ENCODE data around the gene VARS1. TPM values are rescaled to one million over a fixed set of nuclear protein-coding genes. Genes with fewer than 3 reads are reported as not detected.
A peak's percentile ranks its signal among the peaks of the same experiment; 100 is the strongest.

Gene VARS1
- total and polyA plus RNA-seq, 2 of the 8 experiments (the other 6 are each of a cell fraction or from before 2014, with no cell fraction given) = 53.5 to 162 TPM

DNA sequence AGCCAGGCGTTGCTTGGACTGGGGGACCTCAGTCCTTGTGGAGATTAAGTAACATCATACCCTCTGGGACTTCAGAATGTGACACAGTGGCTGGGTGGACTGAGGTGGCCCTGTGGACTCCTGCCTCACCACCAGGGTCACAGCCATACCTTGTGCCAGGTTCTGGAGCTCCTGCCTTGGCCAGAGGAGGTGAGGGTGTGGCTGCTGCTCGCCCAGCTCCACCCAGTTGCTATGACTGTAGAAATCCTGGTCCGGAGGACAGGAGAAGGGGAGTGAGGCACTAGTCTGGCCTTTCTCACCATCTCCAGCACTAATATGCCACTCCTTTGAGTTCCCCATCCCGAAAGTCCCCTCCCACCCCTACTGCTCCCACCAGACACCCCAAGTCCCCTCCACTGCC, 20.4 kb downstream of the VARS1 start:
- Histone ChIP-seq H3K27me3 (replicated peaks in 1 of 4; ENCODE audit: control insufficient read depth in 3 of 4, extremely low read depth in 1 of 4, insufficient read depth in 3 of 4, low read length in 3 of 4) (no peaks in the 10 kb centered on the region), H3K56ac (replicated peaks; ENCODE audit: insufficient read length, low read depth, low read length) (no peak overlapping the region), H3K4ac (replicated peaks; ENCODE audit: insufficient read length, low read depth, low read length) (no peak overlapping the region), H4K20me1 (replicated peaks in 1 of 2; ENCODE audit: control insufficient read depth in 1 of 2, insufficient read depth in 2 of 2, low read length in 2 of 2) (no peaks in the 10 kb centered on the region), H3K14ac (ENCODE audit: insufficient read length) (no peak overlapping the region), H3K4me1 (replicated peaks in 1 of 4; ENCODE audit: control insufficient read depth in 3 of 4, insufficient read depth in 4 of 4, low read length in 3 of 4) (peaks cover 0 to 7% (median 3%) of the 10 kb centered on the region in 4 experiments; a peak in 4 of 7 replicates), H2BK20ac (ENCODE audit: low read length) (no peak overlapping the region), H3K4me3 (ENCODE audit: extremely low read depth in 1 of 4, insufficient read depth in 2 of 4, low read depth in 3 of 4, low read length in 4 of 4) (no peak overlapping the region), H3K36me3 (ENCODE audit: control insufficient read depth in 2 of 4, insufficient read depth in 4 of 4, low read length in 3 of 4) (peaks cover under 1 to 20% (median 14%) of the 10 kb centered on the region in 4 experiments; a peak in 6 of 8 replicates), H4K8ac (ENCODE audit: extremely low read depth, insufficient read depth, low read length) (no peak overlapping the region; the same call in 1 of the 2 replicates), H3K18ac (ENCODE audit: extremely low read depth, low read length) (no peak overlapping the region), H3K9ac (replicated peaks in 1 of 4; ENCODE audit: extremely low read depth in 1 of 4, low read depth in 3 of 4, low read length in 3 of 4) (no peak overlapping the region), H3K23me2 (ENCODE audit: low read depth, low read length) (no peaks in the 10 kb centered on the region), H2BK120ac (replicated peaks; ENCODE audit: low read depth, low read length) (no peak overlapping the region), H3K9me3 (ENCODE audit: insufficient read depth in 2 of 2, low read depth in 1 of 2, low read length in 1 of 2) (no peaks in the 10 kb centered on the region), H2BK15ac (ENCODE audit: low read length) (no peak overlapping the region), H3K23ac (ENCODE audit: insufficient read length) (no peak overlapping the region), H3K79me1 (ENCODE audit: low read depth, low read length) (no peaks in the 10 kb centered on the region), H3K4me2 (ENCODE audit: insufficient read depth in 1 of 2, low read depth in 2 of 2, low read length in 2 of 2) (no peak overlapping the region), H2AK5ac (ENCODE audit: low read depth, low read length) (no peak overlapping the region), H3K27ac (ENCODE audit: low read depth, low read length) (no peak overlapping the region), H3K79me2 (ENCODE audit: control insufficient read depth in 1 of 2, insufficient read depth in 2 of 2, low read length in 2 of 2) (no peaks in the 10 kb centered on the region), H2BK5ac (ENCODE audit: low read depth, low read length) (no peak overlapping the region), H4K91ac (replicated peaks; ENCODE audit: insufficient read length, low read length) (no peak overlapping the region), H2AFZ (ENCODE audit: low read length) (no peak overlapping the region), H2BK12ac (ENCODE audit: low read depth, low read length) (0 out of 2 replicates have a peak overlapping the region, but pooled peaks have one; percentile 27), H4K5ac (ENCODE audit: insufficient read length, low read depth, low read length) (no peak overlapping the region)
- ChIA-PET CTCF (ENCODE audit: partially characterized antibody) (interaction anchor here (0.7 to 14.4 kb wide), 10 partner anchors 9 to 229 kb away, joined by 3 to 228 read pairs (median 4); partner anchors contain the start of genes ATP6V1G2, DDAH2, LY6G6D and MPIG6B), POLR2A (ENCODE audit: partially characterized antibody) (interaction anchor here (0.6 to 10.7 kb wide), 21 partner anchors 9 to 307 kb away, joined by 3 to 85 read pairs (median 4); partner anchors contain the start of genes C6orf47, DXO, GPANK1 and HSPA1A)
- no peak for TF ChIP-seq JUND (IDR thresholded peaks at IDR 0.05; ENCODE audit: low read length)
- TF ChIP-seq BACH1 (IDR thresholded peaks at IDR 0.05; ENCODE audit: low read length) = no peak
- TF ChIP-seq, protein P1, sequence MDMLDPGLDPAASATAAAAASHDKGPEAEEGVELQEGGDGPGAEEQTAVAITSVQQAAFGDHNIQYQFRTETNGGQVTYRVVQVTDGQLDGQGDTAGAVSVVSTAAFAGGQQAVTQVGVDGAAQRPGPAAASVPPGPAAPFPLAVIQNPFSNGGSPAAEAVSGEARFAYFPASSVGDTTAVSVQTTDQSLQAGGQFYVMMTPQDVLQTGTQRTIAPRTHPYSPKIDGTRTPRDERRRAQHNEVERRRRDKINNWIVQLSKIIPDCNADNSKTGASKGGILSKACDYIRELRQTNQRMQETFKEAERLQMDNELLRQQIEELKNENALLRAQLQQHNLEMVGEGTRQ (IDR thresholded peaks at IDR 0.05; ENCODE audit: low read length) = no peak
- no peak for TF ChIP-seq CREB1 (IDR thresholded peaks at IDR 0.05)
- TF ChIP-seq CHD2 (IDR thresholded peaks at IDR 0.05; ENCODE audit: low read length) = no peak
- TF ChIP-seq GABPA (IDR thresholded peaks at IDR 0.05; ENCODE audit: borderline replicate concordance, insufficient read depth, low read length) = no peak
- no peak for TF ChIP-seq RFX5 (IDR thresholded peaks at IDR 0.05; ENCODE audit: borderline replicate concordance, low read depth, low read length)
- TF ChIP-seq RNF2 (IDR thresholded peaks at IDR 0.05; ENCODE audit: borderline replicate concordance, low read depth, low read length, missing control alignments, poor library complexity, severe bottlenecking) = no peak
- TF ChIP-seq MAFK (IDR thresholded peaks at IDR 0.05; ENCODE audit: low read depth, low read length) = no peak
- no peak for TF ChIP-seq HDAC6 (IDR thresholded peaks at IDR 0.05; ENCODE audit: low read depth, low read length)
- no peak for TF ChIP-seq TAF1 (IDR thresholded peaks at IDR 0.05; ENCODE audit: low read depth, low read length)
- no peak for TF ChIP-seq SIN3A (conservative IDR thresholded peaks at IDR 0.05 in 1 of 2, IDR thresholded peaks at IDR 0.05 in 1 of 2; ENCODE audit: low read depth in 1 of 2, low read length in 2 of 2)
- no peak for DNase-seq (ENCODE audit: low read depth in 1 of 2, low spot score in 2 of 2)
- no peak for FAIRE-seq
- 97% methylated on average over 2 of the region's 4 CpGs; no CpG with 5 or more reads in 1 of the 2 experiments for WGBS, 2 experiments (ENCODE audit: extremely low coverage in 1 of 2, insufficient coverage in 1 of 2, insufficient read length in 1 of 2, insufficient replicate concordance in 2 of 2, low coverage in 1 of 2, low lambda C conversion rate in 2 of 2, missing lambda C conversion rate in 1 of 2)
